Central memory CD4-positive, alpha-beta T cell (primary cell): ENCODE results near the gene HMG20A.

Experiments
- DNase-seq: peaks from one replicate; pipeline ENCODE4 v3.0.0; 2022

The HMG20A gene

GRCh38 chr15:77502379-77503095, 81.8 kb downstream of the HMG20A start:
- no peak for DNase-seq

- DNase-seq = no peak
Observed at GRCh38 chr15:77503240-77503639, 82.6 kb downstream of the HMG20A start.

- DNase-seq = no peak
Observed at GRCh38 chr15:77503764-77504163, 83.1 kb downstream of the HMG20A start.

DNA sequence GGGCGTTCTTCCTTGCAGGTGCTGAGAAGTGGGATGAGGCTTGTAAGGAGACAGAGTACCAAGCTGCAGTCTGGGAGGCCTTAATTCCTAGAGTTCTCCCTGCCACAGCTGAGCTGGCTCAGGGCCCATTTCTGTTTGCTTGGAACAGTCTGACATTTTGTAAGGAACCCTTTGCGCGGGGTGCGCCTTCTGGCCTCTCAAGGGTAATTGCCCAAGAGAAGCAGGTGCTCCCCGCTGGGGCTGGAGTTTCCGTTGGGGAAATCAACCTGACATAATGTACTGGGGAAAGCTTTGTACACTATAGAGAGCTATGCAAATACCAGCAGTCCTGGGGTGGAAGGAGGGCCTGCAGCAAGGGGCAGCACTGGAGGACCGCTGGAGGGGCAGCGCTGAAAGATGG, 83.6 kb downstream of the HMG20A start:
- DNase-seq = no peak

GRCh38 chr15:77504871-77505270, 84.2 kb downstream of the HMG20A start:
- DNase-seq = no peak

GRCh38 chr15:77505556-77505955, 84.9 kb downstream of the HMG20A start:
- no peak for DNase-seq

DNA sequence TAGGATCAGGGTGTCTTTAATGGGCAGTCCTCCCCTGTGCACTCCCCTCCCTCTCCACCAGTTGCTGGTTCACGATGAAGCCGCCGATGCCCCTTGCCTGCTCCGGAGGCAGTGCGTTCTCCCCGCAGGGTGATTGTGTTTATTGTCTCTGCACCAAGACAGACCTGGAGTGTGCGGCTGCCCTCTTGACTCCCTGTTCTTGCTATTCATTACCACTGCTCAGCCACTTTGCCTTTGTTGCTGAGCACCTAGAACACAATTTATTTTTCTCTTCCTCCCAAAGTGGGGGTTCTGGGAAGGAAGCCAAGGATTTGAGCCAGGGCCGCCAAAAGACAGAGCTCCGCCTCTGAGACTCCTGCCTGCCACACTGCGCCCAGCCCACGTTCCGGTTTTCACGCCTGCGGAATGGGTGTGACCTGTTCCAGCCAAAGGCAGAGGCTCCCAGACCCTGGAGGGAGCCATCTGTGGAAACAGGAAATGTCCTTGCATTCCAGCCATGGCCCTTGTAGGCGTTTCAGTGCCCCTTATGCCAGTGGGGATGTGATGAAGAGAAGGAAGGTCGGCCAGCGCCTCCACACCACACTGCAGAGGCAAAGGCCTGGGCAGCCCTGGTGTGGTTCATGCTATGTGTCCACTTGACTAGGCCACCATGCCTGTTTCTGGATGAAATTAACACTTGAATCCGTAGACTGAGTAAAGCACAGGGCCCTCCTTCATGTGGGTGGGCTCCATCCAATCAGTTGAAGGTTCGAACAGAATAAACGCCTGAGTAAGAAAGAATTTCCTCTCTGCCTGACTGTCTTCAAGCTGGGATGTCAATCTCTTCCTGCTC, 85.8 kb downstream of the HMG20A start:
- DNase-seq = no peak

DNA sequence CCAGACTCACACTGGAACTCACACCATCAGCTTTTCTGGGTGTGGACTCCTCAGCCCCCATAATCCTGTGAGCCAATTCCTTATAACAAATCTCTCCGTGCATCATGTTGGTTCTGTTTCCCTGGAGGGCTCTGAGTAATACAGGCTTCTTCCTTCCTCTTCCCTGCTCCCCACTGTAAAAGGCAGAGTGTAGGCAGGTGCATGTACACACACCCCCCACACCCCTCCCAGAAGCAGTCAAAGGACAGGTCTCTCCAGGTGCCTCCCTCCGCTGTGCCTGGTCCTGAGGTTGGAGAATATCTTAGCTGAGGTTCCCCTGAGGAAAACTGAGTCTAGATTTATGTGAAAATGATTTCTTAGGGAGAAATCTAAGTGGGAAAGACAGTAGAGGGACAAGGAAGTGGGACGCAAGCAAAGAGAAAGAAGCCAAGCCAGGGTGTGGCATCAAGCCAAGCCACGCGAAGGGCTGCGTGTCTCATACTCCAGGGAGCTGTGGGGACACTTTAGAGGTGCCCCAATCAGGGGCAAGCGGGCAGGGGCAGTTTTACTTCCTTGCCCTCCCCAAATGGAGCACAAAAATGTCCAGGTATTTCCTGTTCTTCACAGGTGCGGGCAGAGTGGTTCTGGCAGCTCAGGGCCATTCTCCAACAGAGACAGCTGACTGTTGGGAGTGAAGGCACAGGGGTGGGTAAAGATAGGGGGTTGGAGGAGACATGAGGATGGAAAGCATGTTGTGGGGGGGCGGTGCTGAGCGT, 86.6 kb downstream of the HMG20A start:
- no peak for DNase-seq

DNA sequence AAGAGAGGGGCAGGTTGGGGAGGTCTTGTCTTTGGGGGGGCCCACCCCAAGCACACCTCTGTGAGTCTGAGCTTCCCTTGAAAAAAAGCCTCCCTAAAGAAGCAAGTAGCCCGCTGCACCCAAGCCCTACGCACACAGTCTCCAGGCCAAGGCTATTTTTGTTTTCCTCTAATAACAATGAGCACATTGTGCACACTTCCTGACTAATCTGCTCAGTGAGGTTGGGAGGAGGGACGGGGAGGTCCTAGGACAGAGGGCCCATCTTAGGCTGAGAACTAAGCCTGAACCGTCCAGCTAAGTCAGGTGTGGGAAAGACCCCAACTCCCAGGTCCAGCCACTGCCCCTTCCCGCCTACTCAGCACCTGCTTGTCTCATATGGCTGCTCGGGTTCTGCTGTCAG, 87.2 kb downstream of the HMG20A start:
- DNase-seq = no peak

DNA sequence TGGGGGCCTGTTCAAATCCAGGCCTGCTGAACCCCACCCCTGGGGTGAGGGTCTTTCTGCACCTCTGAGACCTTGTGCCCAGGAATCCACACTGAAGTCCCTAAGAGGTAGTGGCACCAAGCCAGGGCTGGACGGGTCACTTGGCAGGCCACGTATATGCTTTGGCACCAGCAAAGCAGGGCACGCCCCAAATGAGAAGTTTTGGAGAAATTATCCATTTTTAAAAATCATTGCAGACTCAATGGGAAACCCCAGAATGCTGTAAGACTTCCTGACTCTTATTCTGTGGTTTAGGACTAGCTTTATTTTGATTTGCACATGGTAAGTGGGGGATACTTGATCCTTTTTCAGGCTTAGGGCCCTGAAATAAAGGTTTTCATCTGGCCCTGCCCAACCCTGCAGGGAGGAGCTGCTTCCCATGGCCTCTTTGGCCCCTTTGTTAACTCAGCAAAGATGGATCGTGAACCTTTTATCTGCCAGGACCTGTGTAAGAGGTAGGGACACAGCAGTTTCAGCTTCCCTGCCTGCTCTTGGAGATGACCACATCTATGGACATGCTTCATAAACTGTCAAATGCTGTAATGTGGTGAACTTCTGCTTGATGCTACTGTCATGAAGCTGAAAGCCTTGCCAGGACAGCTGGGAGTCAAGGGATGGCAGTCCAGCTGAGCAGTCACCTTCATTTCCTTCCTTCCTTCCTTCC, 88.0 kb downstream of the HMG20A start:
- no peak for DNase-seq

GRCh38 chr15:77510066-77511057, 89.7 kb downstream of the HMG20A start:
- no peak for DNase-seq

DNA sequence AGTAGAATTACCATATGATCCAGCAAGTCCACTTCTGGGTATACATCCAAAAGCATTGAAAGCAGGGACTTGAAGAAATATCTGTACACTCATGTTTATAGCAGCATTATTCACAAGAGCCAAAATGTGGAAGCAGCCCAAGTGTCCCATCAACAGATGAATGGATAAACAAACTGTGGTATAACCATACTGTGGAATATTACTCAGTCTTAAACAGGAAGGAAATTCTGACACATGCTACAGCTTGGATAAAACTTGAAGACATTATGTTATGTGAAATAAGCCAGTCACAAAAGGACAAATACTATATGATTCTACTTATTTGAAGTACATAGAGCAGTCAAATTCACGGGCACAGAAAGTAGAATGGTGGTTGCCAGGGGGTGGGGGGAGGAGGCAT, 91.2 kb downstream of the HMG20A start:
- DNase-seq = no peak

DNA sequence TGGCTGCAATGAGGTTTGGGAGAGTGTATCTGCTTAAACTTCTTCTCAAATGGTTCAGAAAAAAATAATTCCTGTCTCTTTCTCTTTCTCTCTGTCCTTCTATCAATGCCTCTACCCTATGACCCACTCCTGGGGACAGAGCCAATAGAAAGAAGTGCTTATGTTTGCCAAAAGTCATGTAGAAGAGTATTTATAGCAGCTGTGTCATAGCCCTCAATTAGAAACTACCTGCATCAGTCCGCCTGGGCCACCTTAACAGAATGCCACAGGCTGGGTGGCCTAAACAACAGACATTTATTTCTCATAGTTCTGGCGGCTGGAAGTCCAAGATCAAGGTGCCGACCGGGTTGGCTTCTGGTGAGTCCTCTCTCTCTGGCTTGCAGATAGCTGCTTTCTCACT, 92.5 kb downstream of the HMG20A start:
- DNase-seq = no peak

GRCh38 chr15:77514641-77515402, 94.1 kb downstream of the HMG20A start:
- DNase-seq = no peak

GRCh38 chr15:77515613-77516012, 94.9 kb downstream of the HMG20A start:
- no peak for DNase-seq

GRCh38 chr15:77516076-77516475, 95.4 kb downstream of the HMG20A start:
- DNase-seq = no peak

GRCh38 chr15:77516786-77517185, 96.1 kb downstream of the HMG20A start:
- DNase-seq = no peak

DNA sequence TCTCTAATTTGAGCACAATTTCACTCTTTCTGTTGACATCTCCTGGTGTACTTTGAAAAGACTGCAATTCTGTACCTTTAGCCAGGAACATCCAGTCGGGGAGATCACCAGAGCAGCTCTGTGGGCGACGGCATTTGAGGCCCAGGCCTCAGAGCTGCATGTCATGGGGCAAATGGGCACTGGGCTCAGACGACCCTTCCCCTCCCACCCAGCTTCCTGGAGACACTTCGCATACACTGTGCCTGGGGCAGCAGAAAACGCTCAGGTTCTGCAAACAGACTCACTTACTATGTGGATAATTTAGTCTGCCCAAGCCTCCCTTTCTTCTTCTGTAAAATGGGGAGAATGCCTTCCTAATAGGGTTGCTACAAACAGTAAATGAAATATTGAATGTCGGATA, 96.9 kb downstream of the HMG20A start:
- no peak for DNase-seq

DNA sequence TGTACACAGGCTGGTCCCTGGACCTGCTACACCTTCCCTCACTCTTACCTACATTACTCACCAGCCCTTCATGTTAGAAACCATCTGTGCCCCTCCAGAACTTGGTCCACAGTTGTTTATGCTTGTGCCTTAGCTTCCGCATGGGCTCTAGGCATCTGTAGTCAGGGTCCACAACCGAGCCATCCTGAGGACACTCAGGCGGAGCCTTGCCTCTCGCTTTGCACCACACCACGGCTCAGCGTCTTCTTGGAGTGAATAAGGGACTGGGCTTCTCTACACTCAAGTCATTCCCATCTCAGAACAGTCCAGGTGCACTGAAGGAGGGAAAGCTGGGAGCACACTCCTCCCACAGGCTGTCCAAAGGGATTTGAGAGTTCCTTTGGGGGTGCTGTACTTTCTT, 97.8 kb downstream of the HMG20A start:
- no peak for DNase-seq

DNA sequence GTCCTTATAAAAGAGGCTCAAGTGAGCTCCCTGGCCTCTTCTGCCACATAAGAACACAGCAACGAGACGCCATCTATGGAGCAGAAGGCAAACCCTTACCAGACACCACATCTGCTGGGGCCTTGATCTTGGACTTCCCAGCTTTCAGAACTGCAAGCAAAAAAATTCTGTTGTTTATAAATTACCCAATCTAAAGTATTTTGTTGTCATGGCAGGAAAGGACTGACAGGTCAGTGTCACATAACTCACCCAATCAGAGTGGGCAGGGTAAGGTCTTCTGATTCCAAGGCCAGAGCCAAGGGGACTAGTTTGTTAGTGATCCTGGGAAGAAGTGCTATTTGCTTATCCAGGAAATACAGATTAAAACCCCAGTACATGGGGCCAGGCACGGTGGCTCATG, 98.9 kb downstream of the HMG20A start:
- DNase-seq = no peak

DNA sequence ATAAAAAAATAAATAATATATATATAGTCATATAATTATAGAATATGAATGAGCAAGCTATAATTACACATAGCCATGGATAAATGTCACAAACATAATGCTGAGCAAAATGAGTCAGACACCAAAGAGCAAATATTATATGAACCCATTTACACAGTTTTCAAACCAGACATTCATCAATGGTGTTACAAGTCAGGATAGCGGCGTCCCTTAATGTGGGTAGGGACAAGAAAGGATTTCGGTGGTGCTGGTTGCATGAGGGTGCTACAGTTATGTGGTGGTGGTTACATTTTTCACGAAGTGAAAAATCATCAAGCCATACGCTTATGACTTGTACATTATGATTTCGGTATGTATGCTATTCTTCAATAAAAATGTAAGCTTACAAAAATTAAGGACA, 100.5 kb downstream of the HMG20A start:
- DNase-seq = no peak
